Transverse colon (tissue), 4 donors: ENCODE measurements around the gene ZNF12. TPM values are rescaled to one million over a fixed set of nuclear protein-coding genes. Genes with fewer than 3 reads are reported as not detected.
"Not testable (repeated sequence)": the region's sequence is repeated elsewhere in the genome, so short reads cannot be mapped to it uniquely, and the experiment has no call there.

ENCODE experiments used
- DNase-seq: peaks from one replicate; pipeline ENCODE4 v3.0.0-alpha.2; 2019
- H3K27ac ChIP-seq, 4 donors: fragments of 200-600 bp; sonication (generic); 2 replicates each; pipeline ENCODE4 v1.5.1; 2016 to 2018; ENCODE audit warnings: inconsistent platforms in 4 of 4
- H3K27me3 ChIP-seq: fragments of 200-600 bp; sonication (generic); 2 replicates; pipeline ENCODE4 v1.5.1; 2017; ENCODE audit warnings: inconsistent platforms
- H3K36me3 ChIP-seq, 4 donors: fragments of 200-600 bp; sonication (generic); 2 replicates each; pipeline ENCODE4 v1.5.1; 2017 to 2019; ENCODE audit warnings: inconsistent platforms in 4 of 4
- H3K4me1 ChIP-seq, 4 donors: fragments of 200-600 bp; sonication (generic); 2 replicates each; pipeline ENCODE4 v1.5.1; 2017 to 2020; ENCODE audit warnings: inconsistent platforms in 4 of 4
- H3K4me3 ChIP-seq, 4 donors: fragments of 200-600 bp; sonication (generic); 1 replicate in 1 of 4; 2 replicates in 3 of 4; pipeline versions ENCODE4 v1.5.1 to v1.6.1; 2017 to 2019; ENCODE audit warnings: inconsistent platforms in 4 of 4
- H3K9me3 ChIP-seq, 2 donors: fragments of 200-600 bp; sonication (generic); 2 replicates each; pipeline ENCODE4 v1.5.1; 2017 to 2019; ENCODE audit warnings: inconsistent platforms in 2 of 2
- EP300 ChIP-seq: sonication (generic); formaldehyde crosslinking; IDR thresholded peaks from one replicate; pipeline ENCODE4 v1.6.1; 2017; ENCODE audit warnings: antibody characterized with exemption, low read depth
- POLR2A ChIP-seq: fragments of 450-650 bp; IDR thresholded peaks from one replicate; pipeline ENCODE4 v1.6.1; 2016; ENCODE audit warnings: antibody characterized with exemption, mild to moderate bottlenecking, moderate library complexity
- POLR2AphosphoS5 ChIP-seq, 3 donors: sonication (generic); formaldehyde crosslinking; IDR thresholded peaks; one replicate each; pipeline ENCODE4 v1.6.1; 2016; ENCODE audit warnings: antibody characterized with exemption in 3 of 3
- WGBS, 2 donors: methylation state at CpG; one replicate each; pipeline ENCODE4 v1.1.5; 2018; ENCODE audit warnings: low coverage in 1 of 2; 5-methylcytosine and 5-hydroxymethylcytosine counted together
- in situ Hi-C, 4 donors: fragments of 200-750 bp; cut with MboI; loops; one replicate each; pipeline versions ENCODE4 v1.15.0 to v1.15.1; 2017; ENCODE audit warnings: low sequenced_read_pairs in 3 of 4, low pct_ligation_motif_present in 1 of 4, low pct_unique_long_range_greater_than_20kb in 1 of 4
- intact Hi-C: fragments of 100-400 bp; cut with DNase I; formaldehyde crosslinking; loops from one replicate; pipeline ENCODE4 v1.15.1; 2023; ENCODE audit warnings: low total_unique reads
- total RNA-seq, 4 donors: library from RNA; depleted of rRNA; stranded (reverse); fragments of >200 nt; gene quantifications; one replicate each; pipeline ENCODE4 v1.1.0, GENCODE V29; 2016
- TF ChIP-seq, protein P1 (sequence below), 5 experiments: fragments of 200-600 bp in 3 of 5; fragments of 450-650 bp in 2 of 5; sonication (generic) in 3 of 5; IDR thresholded peaks; 1 replicate in 2 of 5; 2 replicates in 3 of 5; pipeline ENCODE4 v1.5.1; 2016 to 2017; ENCODE audit warnings: antibody characterized with exemption in 5 of 5, inconsistent platforms in 3 of 5, mild to moderate bottlenecking in 2 of 5, moderate library complexity in 1 of 5

Gene ZNF12
- total RNA-seq, 4 donors from 2014 or later = 17.5 to 171 (median 33.8) TPM

DNA sequence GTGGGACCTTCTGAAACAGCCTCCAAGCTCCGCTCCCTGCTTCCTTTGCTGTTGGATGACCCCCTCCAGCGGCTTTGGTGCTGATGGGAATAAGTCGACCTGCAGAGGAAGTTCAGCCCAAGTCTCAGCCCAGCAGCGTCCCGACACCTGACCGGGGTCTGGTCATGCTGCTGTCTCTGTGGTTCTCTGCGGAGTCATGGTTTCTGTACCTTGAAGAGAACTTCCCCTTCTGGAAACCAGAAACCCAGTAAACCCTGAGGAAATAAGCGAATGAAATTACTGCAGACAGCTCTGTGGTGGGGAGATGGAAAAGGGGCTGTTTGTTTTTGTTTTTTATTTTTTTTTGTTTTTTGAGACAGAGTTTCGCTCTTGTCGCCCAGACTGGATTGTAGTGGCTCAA is 18.3 kb upstream of the ZNF12 start:
- WGBS, 2 donors = 75 to 79% methylated on average over 2 to 10 of the region's 10 CpGs
- H3K4me3 ChIP-seq = no peak overlapping the region
- in situ Hi-C loops (no loop called here), intact Hi-C loops (no loop called here)
- DNase-seq = peak; percentile 43
- TF ChIP-seq POLR2A = no peak
- no peak for TF ChIP-seq EP300
- TF ChIP-seq, protein P1, sequence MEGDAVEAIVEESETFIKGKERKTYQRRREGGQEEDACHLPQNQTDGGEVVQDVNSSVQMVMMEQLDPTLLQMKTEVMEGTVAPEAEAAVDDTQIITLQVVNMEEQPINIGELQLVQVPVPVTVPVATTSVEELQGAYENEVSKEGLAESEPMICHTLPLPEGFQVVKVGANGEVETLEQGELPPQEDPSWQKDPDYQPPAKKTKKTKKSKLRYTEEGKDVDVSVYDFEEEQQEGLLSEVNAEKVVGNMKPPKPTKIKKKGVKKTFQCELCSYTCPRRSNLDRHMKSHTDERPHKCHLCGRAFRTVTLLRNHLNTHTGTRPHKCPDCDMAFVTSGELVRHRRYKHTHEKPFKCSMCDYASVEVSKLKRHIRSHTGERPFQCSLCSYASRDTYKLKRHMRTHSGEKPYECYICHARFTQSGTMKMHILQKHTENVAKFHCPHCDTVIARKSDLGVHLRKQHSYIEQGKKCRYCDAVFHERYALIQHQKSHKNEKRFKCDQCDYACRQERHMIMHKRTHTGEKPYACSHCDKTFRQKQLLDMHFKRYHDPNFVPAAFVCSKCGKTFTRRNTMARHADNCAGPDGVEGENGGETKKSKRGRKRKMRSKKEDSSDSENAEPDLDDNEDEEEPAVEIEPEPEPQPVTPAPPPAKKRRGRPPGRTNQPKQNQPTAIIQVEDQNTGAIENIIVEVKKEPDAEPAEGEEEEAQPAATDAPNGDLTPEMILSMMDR (IDR thresholded peaks at IDR 0.05) = no peak
- TF ChIP-seq POLR2AphosphoS5 (IDR thresholded peaks at IDR 0.05) = no peak
- no peaks in the 10 kb centered on the region for H3K9me3 ChIP-seq
- H3K27ac ChIP-seq = no peak overlapping the region
- peaks cover 0 to 7% (median 2%) of the 10 kb centered on the region in 4 donors for H3K4me1 ChIP-seq
- H3K27me3 ChIP-seq = peaks cover 9% of the 10 kb centered on the region
- H3K36me3 ChIP-seq = no peaks in the 10 kb centered on the region

DNA sequence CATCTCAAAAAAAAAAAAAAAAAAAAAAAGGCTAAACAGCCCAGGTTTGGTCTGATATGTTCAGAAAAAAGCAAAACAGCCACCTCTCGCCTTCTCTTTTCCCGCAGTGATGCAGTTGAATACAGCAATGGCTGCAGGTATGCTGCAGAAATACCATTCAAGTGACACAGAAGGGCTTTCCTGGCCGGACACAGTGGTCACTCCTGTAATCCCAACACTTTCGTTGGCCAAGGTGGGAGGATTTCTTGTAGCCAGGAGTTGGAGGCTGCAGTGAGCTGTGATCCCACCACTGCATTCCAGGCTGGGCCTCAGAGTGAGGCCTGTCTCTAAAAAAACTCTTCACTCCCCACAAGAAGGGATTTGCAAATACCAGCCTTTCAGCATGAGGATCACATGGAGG is 17.6 kb upstream of the ZNF12 start:
- H3K27me3 ChIP-seq, H3K4me1 ChIP-seq, H3K4me3 ChIP-seq, H3K27ac ChIP-seq, H3K36me3 ChIP-seq, intact Hi-C loops, H3K9me3 ChIP-seq, in situ Hi-C loops, DNase-seq: not testable (repeated sequence)
- WGBS, 2 donors = 86 to 93% methylated on average over 4 of the region's 4 CpGs

DNA sequence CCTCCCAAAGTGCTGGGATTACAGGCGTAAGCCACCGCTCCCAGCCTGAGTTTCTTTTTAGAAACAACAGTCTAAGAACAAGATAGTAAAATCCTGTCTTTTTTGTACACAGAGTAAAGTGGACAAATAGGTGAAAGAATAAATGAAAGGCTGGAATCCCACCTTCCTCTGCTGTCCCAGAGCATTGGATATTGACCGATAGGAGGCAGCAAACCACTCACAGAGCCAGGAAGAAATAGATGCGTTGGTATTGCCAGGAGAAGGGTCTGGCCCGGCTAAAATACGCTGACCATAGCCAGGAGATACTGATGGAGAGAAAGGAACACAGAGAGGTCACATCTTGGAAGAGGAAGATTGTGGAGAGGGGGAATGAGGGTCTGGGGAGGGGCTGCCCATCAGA is 11.4 kb upstream of the ZNF12 start:
- Histone ChIP-seq H3K9me3 (no peaks in the 10 kb centered on the region), H3K4me1 (no peaks in the 10 kb centered on the region), H3K27ac (no peak overlapping the region), H3K27me3 (peaks cover 4% of the 10 kb centered on the region), H3K36me3 (no peaks in the 10 kb centered on the region), H3K4me3 (no peak overlapping the region)
- DNase-seq = no peak
- WGBS, 2 donors = 56 to 71% methylated on average over 5 to 6 of the region's 6 CpGs
- in situ Hi-C loops = no loop called here
- intact Hi-C loops = no loop called here
- TF ChIP-seq POLR2AphosphoS5 (IDR thresholded peaks at IDR 0.05) = no peak
- TF ChIP-seq, protein P1 (IDR thresholded peaks at IDR 0.05) = peak in 2 of 5 experiments; percentile 3 to 9
- no peak for TF ChIP-seq EP300
- no peak for TF ChIP-seq POLR2A

DNA sequence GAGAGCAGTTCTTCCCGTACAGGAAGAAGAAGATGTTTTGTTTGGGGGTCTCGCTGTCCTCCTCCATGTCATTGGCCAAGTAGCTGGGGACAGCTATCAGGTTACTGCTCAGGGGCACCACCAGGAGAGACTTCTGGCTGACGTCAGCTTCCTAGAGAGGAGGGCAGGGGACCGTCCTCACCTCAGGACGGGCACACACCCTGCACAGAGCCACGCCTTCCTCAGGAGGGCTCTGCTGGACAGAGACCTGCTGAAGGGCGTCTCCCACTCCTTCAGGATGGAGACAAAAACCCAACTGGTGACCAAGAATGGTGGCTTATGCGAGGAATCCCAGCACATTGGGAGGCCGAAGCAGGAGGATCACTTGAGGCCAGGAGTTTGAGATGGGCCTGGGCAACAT is 9.2 kb upstream of the ZNF12 start:
- 83% methylated on average over 9 of the region's 9 CpGs; no CpG with 5 or more reads in 1 of the 2 donors for WGBS, 2 donors
- in situ Hi-C loops = not testable (repeated sequence)

DNA sequence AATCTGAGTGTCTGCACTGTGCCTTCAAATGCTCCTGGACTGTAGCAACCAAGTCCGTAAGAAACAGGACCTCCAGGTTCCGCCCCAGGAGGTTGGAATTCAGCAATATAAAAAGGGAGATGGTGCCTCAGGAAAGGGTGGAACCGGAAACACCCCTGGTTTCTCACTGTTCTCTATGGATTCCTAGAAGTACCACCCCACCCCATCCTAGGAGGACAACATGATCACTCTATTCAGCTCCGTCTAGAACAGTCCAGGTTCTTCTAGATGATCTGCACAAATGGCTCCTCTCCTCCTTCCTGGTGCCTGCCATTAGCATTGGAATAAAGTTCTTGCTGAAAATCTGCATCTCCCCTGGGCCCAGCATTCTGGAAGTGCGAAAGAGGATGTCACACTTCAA is 7.6 kb upstream of the ZNF12 start:
- no peak overlapping the region for H3K27ac ChIP-seq
- H3K36me3 ChIP-seq = no peaks in the 10 kb centered on the region
- H3K27me3 ChIP-seq = no peaks in the 10 kb centered on the region
- no peaks in the 10 kb centered on the region for H3K9me3 ChIP-seq
- 80% methylated on average over 5 of the region's 5 CpGs; no CpG with 5 or more reads in 1 of the 2 donors for WGBS, 2 donors
- intact Hi-C loops = no loop called here
- TF ChIP-seq POLR2A (no peak), EP300 (no peak), POLR2AphosphoS5 (IDR thresholded peaks at IDR 0.05) (no peak)
- TF ChIP-seq, protein P1 (IDR thresholded peaks at IDR 0.05) = no peak
- in situ Hi-C loops = no loop called here
- no peak for DNase-seq
- no peak overlapping the region for H3K4me3 ChIP-seq
- H3K4me1 ChIP-seq = no peaks in the 10 kb centered on the region

More for the DNA sequence above, 9.2 kb upstream of the ZNF12 start:
- H3K4me1 ChIP-seq, intact Hi-C loops, H3K9me3 ChIP-seq, H3K27ac ChIP-seq, H3K36me3 ChIP-seq, H3K27me3 ChIP-seq, H3K4me3 ChIP-seq, DNase-seq: not testable (repeated sequence)
